Myocyte (in vitro differentiated cells): ENCODE results near the gene IL1RL2. TPM values are rescaled to one million over a fixed set of nuclear protein-coding genes. Genes with fewer than 3 reads are reported as not detected.
A peak's percentile ranks its signal among the peaks of the same experiment; 100 is the strongest.

Experiments used
- DNase-seq: peaks from one replicate; pipeline ENCODE4 v3.0.0-alpha.2; 2012; ENCODE audit warnings: low read depth
- total RNA-seq: library from RNA; depleted of rRNA; stranded (reverse); fragments of >200 nt; gene quantifications from 2 replicates; pipeline ENCODE4 v1.2.3, GENCODE V29; 2014

Gene IL1RL2
- total RNA-seq, 1 donor from 2014 or later = 0.11 TPM

GRCh38 chr2:102238039-102238756 is 51.4 kb downstream of the IL1RL2 start:
- no peak for DNase-seq

GRCh38 chr2:102238778-102239177 is 52.0 kb downstream of the IL1RL2 start:
- DNase-seq = no peak

GRCh38 chr2:102239344-102239743 is 52.5 kb downstream of the IL1RL2 start:
- no peak for DNase-seq

GRCh38 chr2:102240640-102241370 is 54.0 kb downstream of the IL1RL2 start:
- peak; percentile 86 for DNase-seq

GRCh38 chr2:102241616-102242305 is 54.9 kb downstream of the IL1RL2 start:
- no peak for DNase-seq

- DNase-seq = no peak
These were observed 58.7 kb downstream of the IL1RL2 start for GRCh38 chr2:102245266-102246151.

- DNase-seq = no peak
These were observed 63.5 kb downstream of the IL1RL2 start for GRCh38 chr2:102250278-102250821.

- DNase-seq = no peak
These were observed 64.4 kb downstream of the IL1RL2 start for GRCh38 chr2:102251042-102251848.

GRCh38 chr2:102251849-102252203 is 65.0 kb downstream of the IL1RL2 start:
- DNase-seq = no peak

- no peak for DNase-seq
These were observed 65.4 kb downstream of the IL1RL2 start for GRCh38 chr2:102252236-102252635.

GRCh38 chr2:102253140-102253752 is 66.4 kb downstream of the IL1RL2 start:
- no peak for DNase-seq

- no peak for DNase-seq
These were observed 66.9 kb downstream of the IL1RL2 start for GRCh38 chr2:102253753-102254150.

- DNase-seq = no peak
These were observed 69.5 kb downstream of the IL1RL2 start for GRCh38 chr2:102256276-102256675.

GRCh38 chr2:102256874-102257462 is 70.1 kb downstream of the IL1RL2 start:
- DNase-seq = no peak

- peak; percentile 93 for DNase-seq
These were observed 71.2 kb downstream of the IL1RL2 start for GRCh38 chr2:102258025-102258385.

GRCh38 chr2:102258386-102259074 is 71.7 kb downstream of the IL1RL2 start:
- DNase-seq = peak; percentile 86

GRCh38 chr2:102261467-102262135 is 74.8 kb downstream of the IL1RL2 start:
- no peak for DNase-seq
